ENCODE data around the gene PAGE2B.
"Not testable (repeated sequence)": the region's sequence is repeated elsewhere in the genome, so short reads cannot be mapped to it uniquely, and the experiment has no call there.

PAGE2B gene

DNA sequence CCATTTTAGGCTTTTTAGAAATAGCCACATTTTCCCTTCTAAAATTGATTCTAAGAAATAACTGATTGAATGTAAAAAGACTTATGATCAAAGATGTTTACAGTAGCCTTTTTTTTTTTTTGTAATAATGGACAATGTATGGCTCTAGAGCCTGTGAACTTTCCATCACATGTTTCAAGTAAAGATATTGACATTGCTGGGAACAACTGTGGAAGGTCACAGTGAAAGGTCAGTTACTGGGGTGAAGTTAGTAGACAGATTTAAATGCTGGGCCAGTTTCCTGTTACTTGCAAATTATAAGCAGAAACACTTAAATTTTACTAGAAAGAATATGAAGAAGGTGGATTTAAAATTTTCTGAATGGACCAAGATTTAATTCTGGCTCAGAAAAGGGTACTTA, 32.4 kb downstream of the PAGE2B start:
- in situ Hi-C loops (cut with HindIII; ENCODE audit: low sequenced_read_pairs): no loop called here
- no peak for TF ChIP-seq CTCF (IDR thresholded peaks at IDR 0.05; ENCODE audit: low read depth, low read length, missing control alignments)
- no peak for DNase-seq (ENCODE audit: low read depth)
- no peak overlapping the region for H3K4me3 ChIP-seq (ENCODE audit: low read depth, low read length)

DNA sequence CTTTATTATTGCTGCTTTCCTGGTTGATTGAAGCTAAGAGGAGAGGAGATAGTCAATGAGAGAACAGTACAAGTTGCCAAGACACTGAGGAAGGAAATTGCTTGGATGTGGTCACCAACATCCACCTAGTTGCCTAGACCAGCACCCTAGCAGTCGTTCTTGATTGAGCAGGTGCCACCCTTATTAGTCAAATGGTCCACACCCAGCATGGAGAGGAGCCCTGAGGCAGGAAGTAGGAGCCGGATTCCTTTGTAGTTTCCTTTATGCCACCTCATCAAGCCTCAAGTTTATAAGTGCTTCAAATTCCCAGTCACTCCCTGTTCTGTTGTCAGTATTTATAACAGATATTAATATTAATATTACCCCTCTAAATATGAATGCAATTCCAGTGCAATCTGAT, 33.1 kb downstream of the PAGE2B start:
- in situ Hi-C loops (cut with HindIII; ENCODE audit: low sequenced_read_pairs): no loop called here
- no peak for DNase-seq (ENCODE audit: low read depth)
- H3K4me3 ChIP-seq (ENCODE audit: low read depth, low read length): no peak overlapping the region
- TF ChIP-seq CTCF (IDR thresholded peaks at IDR 0.05; ENCODE audit: low read depth, low read length, missing control alignments): no peak

- in situ Hi-C loops (cut with HindIII; ENCODE audit: low sequenced_read_pairs): no loop called here
- no peak for DNase-seq (ENCODE audit: low read depth)
- no peak overlapping the region for H3K4me3 ChIP-seq (ENCODE audit: low read depth, low read length)
- TF ChIP-seq CTCF (IDR thresholded peaks at IDR 0.05; ENCODE audit: low read depth, low read length, missing control alignments): no peak
Measured at GRCh38 chrX:55109306-55109705, 34.5 kb downstream of the PAGE2B start.

GRCh38 chrX:55111578-55112254, 36.9 kb downstream of the PAGE2B start:
- in situ Hi-C loops (cut with HindIII; ENCODE audit: low sequenced_read_pairs): no loop called here
- no peak overlapping the region for H3K4me3 ChIP-seq (ENCODE audit: low read depth, low read length)
- TF ChIP-seq CTCF (IDR thresholded peaks at IDR 0.05; ENCODE audit: low read depth, low read length, missing control alignments): no peak

GRCh38 chrX:55116589-55116988, 41.8 kb downstream of the PAGE2B start:
- in situ Hi-C loops (cut with HindIII; ENCODE audit: low sequenced_read_pairs); DNase-seq (ENCODE audit: low read depth); H3K4me3 ChIP-seq (ENCODE audit: low read depth, low read length): not testable (repeated sequence)

More at GRCh38 chrX:55111578-55112254, 36.9 kb downstream of the PAGE2B start:
- no peak for DNase-seq (ENCODE audit: low read depth)

DNA sequence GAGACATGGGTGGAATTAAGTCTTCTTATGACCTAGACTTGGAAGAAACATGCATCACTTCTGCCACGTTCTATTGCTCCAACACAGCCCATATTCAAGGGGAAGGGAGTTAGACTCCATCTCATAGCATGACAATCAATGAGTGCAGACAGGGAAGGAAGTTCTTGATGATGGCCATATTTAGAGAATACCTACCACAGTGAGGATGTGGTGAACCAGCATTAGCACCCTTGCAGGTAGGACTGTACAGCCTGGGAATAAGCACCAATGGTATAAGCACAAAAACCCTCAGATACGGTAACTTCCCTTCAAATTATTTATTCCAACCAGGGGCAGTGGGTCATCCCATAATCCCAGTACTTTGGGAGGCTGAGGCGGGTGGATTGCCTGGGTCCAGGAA, 43.7 kb downstream of the PAGE2B start:
- in situ Hi-C loops (cut with HindIII; ENCODE audit: low sequenced_read_pairs): no loop called here
- TF ChIP-seq CTCF (IDR thresholded peaks at IDR 0.05; ENCODE audit: low read depth, low read length, missing control alignments): no peak
- DNase-seq (ENCODE audit: low read depth): no peak
- no peak overlapping the region for H3K4me3 ChIP-seq (ENCODE audit: low read depth, low read length)

DNA sequence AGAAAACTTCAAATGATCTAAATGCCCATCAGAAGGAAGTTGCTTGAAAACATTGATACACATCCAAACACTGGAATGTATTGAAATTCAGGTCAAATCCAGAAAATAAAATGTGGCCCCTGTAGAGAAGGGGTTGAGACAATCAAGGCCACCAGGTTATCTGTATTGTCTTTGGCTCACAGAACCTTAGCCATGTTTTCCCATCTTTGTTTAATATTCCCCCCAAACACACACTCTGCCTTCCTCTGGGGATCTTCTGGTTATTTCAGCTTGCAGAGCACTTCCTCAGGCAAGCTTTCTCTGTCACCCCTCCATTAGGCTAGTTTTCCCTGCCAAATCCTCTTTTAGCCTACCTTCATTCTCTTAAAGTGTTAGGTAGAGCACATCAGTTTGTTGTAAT, 44.4 kb downstream of the PAGE2B start:
- no peak for TF ChIP-seq CTCF (IDR thresholded peaks at IDR 0.05; ENCODE audit: low read depth, low read length, missing control alignments)
- no peak overlapping the region for H3K4me3 ChIP-seq (ENCODE audit: low read depth, low read length)
- in situ Hi-C loops (cut with HindIII; ENCODE audit: low sequenced_read_pairs): no loop called here
- DNase-seq (ENCODE audit: low read depth): no peak
